Measurements from ENCODE around the gene KIF26B. TPM values are rescaled to one million over a fixed set of nuclear protein-coding genes. Genes with fewer than 3 reads are reported as not detected.

The KIF26B gene
- total RNA-seq, 1 donor from 2014 or later: 8.8 TPM

- peaks cover 16% of the 10 kb centered on the region for H3K4me1 Mint-ChIP-seq (ENCODE audit: unreplicated experiment)
- H3K9me3 Mint-ChIP-seq (ENCODE audit: unreplicated experiment): no peaks in the 10 kb centered on the region
- TF ChIP-seq CTCF (IDR thresholded peaks at IDR 0.05): no peak
- no peak for DNase-seq (ENCODE audit: extremely low spot score, unreplicated experiment)
- H3K27me3 Mint-ChIP-seq (ENCODE audit: unreplicated experiment): peaks cover 10% of the 10 kb centered on the region
- peak overlapping the region; percentile 49 for H3K27ac Mint-ChIP-seq (ENCODE audit: unreplicated experiment)
- peak overlapping the region; percentile 22 for H3K4me3 Mint-ChIP-seq (ENCODE audit: unreplicated experiment)
- H3K36me3 Mint-ChIP-seq (ENCODE audit: unreplicated experiment): peaks cover 3% of the 10 kb centered on the region
These were observed 79.7 kb downstream of the KIF26B start for GRCh38 chr1:245234217-245235081.

- Mint-ChIP-seq H3K27ac (ENCODE audit: unreplicated experiment) (peak overlapping the region; percentile 49), H3K4me3 (ENCODE audit: unreplicated experiment) (no peak overlapping the region), H3K4me1 (ENCODE audit: unreplicated experiment) (peaks cover 16% of the 10 kb centered on the region), H3K9me3 (ENCODE audit: unreplicated experiment) (no peaks in the 10 kb centered on the region), H3K36me3 (ENCODE audit: unreplicated experiment) (peaks cover 3% of the 10 kb centered on the region), H3K27me3 (ENCODE audit: unreplicated experiment) (peaks cover 10% of the 10 kb centered on the region)
- TF ChIP-seq CTCF (IDR thresholded peaks at IDR 0.05): no peak
- no peak for DNase-seq (ENCODE audit: extremely low spot score, unreplicated experiment)
These were observed 80.4 kb downstream of the KIF26B start for GRCh38 chr1:245235156-245235555.

- TF ChIP-seq CTCF (IDR thresholded peaks at IDR 0.05): no peak
- Mint-ChIP-seq H3K27me3 (ENCODE audit: unreplicated experiment) (no peaks in the 10 kb centered on the region), H3K4me3 (ENCODE audit: unreplicated experiment) (no peak overlapping the region), H3K9me3 (ENCODE audit: unreplicated experiment) (no peaks in the 10 kb centered on the region), H3K27ac (ENCODE audit: unreplicated experiment) (no peak overlapping the region), H3K4me1 (ENCODE audit: unreplicated experiment) (no peaks in the 10 kb centered on the region), H3K36me3 (ENCODE audit: unreplicated experiment) (no peaks in the 10 kb centered on the region)
- DNase-seq (ENCODE audit: extremely low spot score, unreplicated experiment): no peak
These were observed 85.9 kb downstream of the KIF26B start for GRCh38 chr1:245240648-245241165.

- Mint-ChIP-seq H3K27me3 (ENCODE audit: unreplicated experiment) (no peaks in the 10 kb centered on the region), H3K4me1 (ENCODE audit: unreplicated experiment) (no peaks in the 10 kb centered on the region), H3K36me3 (ENCODE audit: unreplicated experiment) (no peaks in the 10 kb centered on the region), H3K27ac (ENCODE audit: unreplicated experiment) (no peak overlapping the region), H3K9me3 (ENCODE audit: unreplicated experiment) (no peaks in the 10 kb centered on the region), H3K4me3 (ENCODE audit: unreplicated experiment) (no peak overlapping the region)
- TF ChIP-seq CTCF (IDR thresholded peaks at IDR 0.05): no peak
- no peak for DNase-seq (ENCODE audit: extremely low spot score, unreplicated experiment)
These were observed 86.8 kb downstream of the KIF26B start for GRCh38 chr1:245241526-245242130.

GRCh38 chr1:245242989-245243388 lies 88.2 kb downstream of the KIF26B start:
- no peak for DNase-seq (ENCODE audit: extremely low spot score, unreplicated experiment)
- TF ChIP-seq CTCF (IDR thresholded peaks at IDR 0.05): no peak

More at GRCh38 chr1:245242989-245243388, 88.2 kb downstream of the KIF26B start:
- Mint-ChIP-seq H3K4me3 (ENCODE audit: unreplicated experiment) (no peak overlapping the region), H3K4me1 (ENCODE audit: unreplicated experiment) (no peaks in the 10 kb centered on the region), H3K36me3 (ENCODE audit: unreplicated experiment) (no peaks in the 10 kb centered on the region), H3K27me3 (ENCODE audit: unreplicated experiment) (no peaks in the 10 kb centered on the region), H3K9me3 (ENCODE audit: unreplicated experiment) (no peaks in the 10 kb centered on the region), H3K27ac (ENCODE audit: unreplicated experiment) (no peak overlapping the region)

Data from osteocyte (in vitro differentiated cells).